Measurements from ENCODE around the gene MRPL22. TPM values are rescaled to one million over a fixed set of nuclear protein-coding genes. Genes with fewer than 3 reads are reported as not detected.

MRPL22 gene
- total and polyA plus RNA-seq, 2 of the 4 experiments (the other 2 are of a cell fraction): 13.3 to 58.0 TPM

DNA sequence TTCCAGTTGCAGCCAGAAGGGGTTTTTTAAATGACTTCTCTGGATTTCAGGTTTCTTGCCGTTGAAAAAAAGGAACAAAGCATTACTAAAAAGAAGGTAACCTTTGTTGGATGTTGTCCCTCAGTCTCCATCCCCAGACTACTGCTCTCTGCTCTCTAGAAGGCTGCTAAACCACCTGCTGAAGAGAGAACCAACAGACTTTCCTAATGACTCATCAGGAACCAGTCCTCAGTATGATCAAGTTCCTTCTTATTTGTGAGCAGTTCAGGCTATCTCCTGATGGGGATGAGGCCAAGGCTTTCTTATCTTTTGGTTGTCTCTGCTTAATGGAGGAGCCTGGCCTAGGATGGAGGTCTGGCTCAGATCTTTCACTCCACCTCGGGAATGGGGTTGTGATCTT, 76.7 kb downstream of the MRPL22 start:
- no peak overlapping the region for H3K4me2 ChIP-seq (ENCODE audit: low read depth, low read length)
- ATAC-seq (ENCODE audit: low read depth): no peak
- no peaks in the 10 kb centered on the region for H3K27me3 ChIP-seq (ENCODE audit: control insufficient read depth, insufficient read depth, low read length)
- no peak overlapping the region for H4K8ac ChIP-seq (ENCODE audit: low read depth in 2 of 2, low read length in 2 of 2)
- no peak overlapping the region for H3K9ac ChIP-seq (ENCODE audit: low read depth, low read length)
- H3K79me1 ChIP-seq (ENCODE audit: low read depth in 1 of 2, low read length in 2 of 2): no peaks in the 10 kb centered on the region
- dilution Hi-C loops (cut with HindIII; ENCODE audit: low sequenced_read_pairs, unreplicated experiment) (no loop called here), in situ Hi-C loops (cut with MboI; ENCODE audit: low sequenced_read_pairs) (no loop called here), intact Hi-C loops (cut with micrococcal nuclease) (no loop called here)
- no peak overlapping the region for H2BK5ac ChIP-seq (ENCODE audit: low read depth, low read length, poor library complexity, severe bottlenecking)
- H3K18ac ChIP-seq (ENCODE audit: low read depth, low read length): no peak overlapping the region
- no peak overlapping the region for H2AK5ac ChIP-seq (ENCODE audit: low read depth, low read length)
- no peaks in the 10 kb centered on the region for H4K20me1 ChIP-seq (ENCODE audit: insufficient read depth, low read length)
- H2BK120ac ChIP-seq (ENCODE audit: low read depth, low read length): no peak overlapping the region
- H3K4ac ChIP-seq (ENCODE audit: low read depth, low read length): no peak overlapping the region
- no peak overlapping the region for H3K4me3 ChIP-seq (ENCODE audit: insufficient read depth, low read depth, low read length)
- ChIA-PET CTCF (no interaction called here), POLR2A (ENCODE audit: unreplicated experiment) (no interaction called here)
- H3K4me1 ChIP-seq (ENCODE audit: control insufficient read depth, insufficient read depth, low read length): no peaks in the 10 kb centered on the region
- H3K27ac ChIP-seq (ENCODE audit: insufficient read depth, low read length): no peak overlapping the region
- no peak overlapping the region for H2BK15ac ChIP-seq (ENCODE audit: low read depth, low read length)
- H4K5ac ChIP-seq (ENCODE audit: low read depth, low read length): no peak overlapping the region
- H3K14ac ChIP-seq (replicated peaks; ENCODE audit: low read depth, low read length): no peak overlapping the region
- no peaks in the 10 kb centered on the region for H3K9me3 ChIP-seq (ENCODE audit: control insufficient read depth, insufficient read depth, low read length)
- H3K23ac ChIP-seq (ENCODE audit: low read depth, low read length): no peak overlapping the region
- no peak overlapping the region for H4K91ac ChIP-seq (ENCODE audit: insufficient read depth, low read depth, low read length)
- no peak overlapping the region for H2AFZ ChIP-seq (replicated peaks; ENCODE audit: low read length, poor library complexity)
- no peak overlapping the region for H2AK9ac ChIP-seq (replicated peaks; ENCODE audit: low read depth, low read length, poor library complexity)
- WGBS, 2 experiments (ENCODE audit: extremely low coverage in 2 of 2, insufficient read length in 1 of 2): no CpG with 5 or more reads among the region's 2 CpGs
- H3K9me1 ChIP-seq (ENCODE audit: insufficient read depth, low read length): no peaks in the 10 kb centered on the region
- H2BK20ac ChIP-seq (ENCODE audit: low read depth, low read length): no peak overlapping the region
- DNase-seq: no peak
- TF ChIP-seq RFX5 (IDR thresholded peaks at IDR 0.05; ENCODE audit: low read depth, low read length): no peak
- no peak for TF ChIP-seq MAZ (IDR thresholded peaks at IDR 0.05; ENCODE audit: borderline replicate concordance, low read depth, low read length)
- no peak for TF ChIP-seq RCOR1 (IDR thresholded peaks at IDR 0.05; ENCODE audit: insufficient replicate concordance, low read length)
- TF ChIP-seq MXI1 (IDR thresholded peaks at IDR 0.05; ENCODE audit: borderline replicate concordance, low read depth, low read length): no peak
- no TSS peak for BruUV-seq (replicated peaks)
- H3K56ac ChIP-seq (ENCODE audit: extremely low read depth, insufficient read depth, low read length): no peak overlapping the region
- no peaks in the 10 kb centered on the region for H3K36me3 ChIP-seq (ENCODE audit: control insufficient read depth, insufficient read depth, low read length)

Other genes with a start within 250 kb of the MRPL22 start
- 41.9 and 47.3 TPM in 2 replicates for gene LARP1, start 185.7 kb upstream of the MRPL22 start, total RNA-seq (2012; rRNA removed)
- 70.3 and 77.4 TPM in 2 replicates for gene LARP1, start 185.7 kb upstream of the MRPL22 start, polyA plus RNA-seq (2012; rRNA removed)
- gene FAXDC2, start 90.5 kb upstream of the MRPL22 start, total RNA-seq (2012; rRNA removed): 4.2 and 4.3 TPM in 2 replicates
- gene FAXDC2, start 90.5 kb upstream of the MRPL22 start, polyA plus RNA-seq (2012; rRNA removed): 8.1 and 8.9 TPM in 2 replicates
- 49.1 and 53.3 TPM in 2 replicates for gene CNOT8, start 82.4 kb upstream of the MRPL22 start, total RNA-seq (2012; rRNA removed)
- 35.1 and 41.4 TPM in 2 replicates for gene CNOT8, start 82.4 kb upstream of the MRPL22 start, polyA plus RNA-seq (2012; rRNA removed)
- gene GEMIN5, start 2.9 kb upstream of the MRPL22 start, total RNA-seq (2012; rRNA removed): 27.5 and 31.5 TPM in 2 replicates
- gene GEMIN5, start 2.9 kb upstream of the MRPL22 start, polyA plus RNA-seq (2012; rRNA removed): 8.1 and 9.0 TPM in 2 replicates
- under 0.01 TPM in 2 replicates for gene KIF4B, start 72.7 kb downstream of the MRPL22 start, total RNA-seq (2012; rRNA removed)
- 0.03 TPM in 2 replicates for gene KIF4B, start 72.7 kb downstream of the MRPL22 start, polyA plus RNA-seq (2012; rRNA removed)